GM19468 (cell line): ENCODE measurements around the gene GNG8.

Source experiments
- ATAC-seq: cut with Tn5 transposase; IDR thresholded peaks from one replicate; pipeline ENCODE4 v1.9.1; 2021; ENCODE audit warnings: mild to moderate bottlenecking, moderate library complexity, moderate number of reproducible peaks; ENCODE audit not compliant: unreplicated experiment; ENCODE audit errors: extremely low read depth

The GNG8 gene

GRCh38 chr19:46621191-46622117 is 14.5 kb downstream of the GNG8 start:
- ATAC-seq, result no peak

GRCh38 chr19:46620716-46621115 is 15.3 kb downstream of the GNG8 start:
- ATAC-seq, result no peak

- ATAC-seq, result no peak
These were observed 15.7 kb downstream of the GNG8 start for GRCh38 chr19:46620267-46620666.

DNA sequence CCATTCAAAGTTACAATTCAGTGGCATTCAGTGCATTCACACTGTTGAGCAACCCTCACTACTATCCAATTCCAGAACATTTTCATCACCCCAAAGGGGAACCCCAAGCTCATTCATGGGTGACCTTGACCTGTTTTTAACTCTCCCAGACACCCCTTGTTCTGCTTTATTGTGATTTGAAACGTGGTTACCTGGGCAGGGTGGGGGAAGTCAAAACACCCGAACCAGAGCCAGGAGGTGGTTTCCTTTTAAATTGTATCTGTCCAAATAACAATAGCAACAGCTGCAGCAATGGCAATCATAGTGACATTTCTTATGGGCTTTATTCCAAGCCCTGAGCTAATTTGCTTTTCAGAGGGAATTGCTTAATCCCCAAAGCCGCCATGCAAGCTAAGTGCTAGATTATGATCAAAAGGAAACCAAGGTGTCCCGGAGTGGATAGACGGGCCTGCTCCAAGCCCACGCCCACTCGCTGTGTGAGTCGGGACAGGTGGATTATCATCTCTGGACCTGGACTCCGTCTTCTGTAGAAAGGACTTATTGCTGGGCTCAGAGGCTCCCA is 17.3 kb downstream of the GNG8 start:
- no peak for ATAC-seq

DNA sequence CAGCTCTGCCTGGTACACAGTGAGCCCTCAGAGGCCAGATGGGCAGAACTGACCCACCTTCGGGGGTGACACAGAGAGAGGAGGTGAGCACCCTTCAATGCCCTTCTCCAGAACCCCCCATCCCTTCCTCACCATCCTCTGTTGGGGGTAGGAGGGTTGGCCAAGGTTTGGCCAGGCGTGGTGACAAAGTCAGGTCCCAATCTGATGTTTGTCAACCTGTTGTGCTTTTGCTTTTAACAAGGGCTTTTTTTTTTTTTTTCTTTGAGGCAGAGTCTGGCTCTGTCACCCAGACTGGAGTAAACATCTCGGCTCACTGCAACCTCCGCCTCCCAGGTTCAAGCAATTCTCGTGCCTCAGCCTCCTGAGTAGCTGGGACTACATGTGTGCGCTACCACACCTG is 18.4 kb downstream of the GNG8 start:
- ATAC-seq, result no peak

DNA sequence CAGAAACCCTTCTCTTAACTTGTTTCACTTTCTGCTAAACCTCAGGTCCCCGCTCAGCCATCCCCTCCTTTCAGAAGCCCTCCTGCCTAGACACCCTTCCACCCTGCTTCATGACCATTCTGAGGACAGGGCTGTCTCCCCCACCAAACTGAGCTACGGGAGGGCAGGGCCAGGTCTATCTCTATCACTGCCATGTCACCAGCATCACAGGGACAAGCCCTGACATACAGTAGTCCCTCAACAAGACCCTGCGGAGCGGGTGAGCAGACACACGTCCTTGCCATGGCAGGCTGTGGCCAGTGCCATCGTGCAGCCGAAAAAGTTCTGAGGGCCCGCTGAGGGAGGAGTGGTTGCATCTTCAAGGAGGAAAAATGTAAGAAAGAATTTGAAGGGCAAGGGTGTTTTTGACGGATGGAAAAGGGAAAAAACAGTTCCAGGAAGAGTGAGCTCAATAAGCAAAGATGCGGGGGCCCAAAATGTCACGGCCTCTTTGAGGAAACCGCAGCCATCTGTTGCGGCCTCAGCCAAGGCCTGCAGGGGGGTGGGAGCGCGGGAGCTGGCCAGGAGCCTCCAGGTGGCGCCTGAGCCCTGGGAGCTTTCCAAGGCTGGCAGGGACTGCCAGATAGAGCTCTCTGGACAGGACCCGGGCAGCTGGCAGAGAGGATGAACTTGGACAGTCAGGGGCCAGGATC is 19.2 kb downstream of the GNG8 start:
- ATAC-seq, result no peak

GRCh38 chr19:46615966-46616365 is 20.0 kb downstream of the GNG8 start:
- no peak for ATAC-seq

DNA sequence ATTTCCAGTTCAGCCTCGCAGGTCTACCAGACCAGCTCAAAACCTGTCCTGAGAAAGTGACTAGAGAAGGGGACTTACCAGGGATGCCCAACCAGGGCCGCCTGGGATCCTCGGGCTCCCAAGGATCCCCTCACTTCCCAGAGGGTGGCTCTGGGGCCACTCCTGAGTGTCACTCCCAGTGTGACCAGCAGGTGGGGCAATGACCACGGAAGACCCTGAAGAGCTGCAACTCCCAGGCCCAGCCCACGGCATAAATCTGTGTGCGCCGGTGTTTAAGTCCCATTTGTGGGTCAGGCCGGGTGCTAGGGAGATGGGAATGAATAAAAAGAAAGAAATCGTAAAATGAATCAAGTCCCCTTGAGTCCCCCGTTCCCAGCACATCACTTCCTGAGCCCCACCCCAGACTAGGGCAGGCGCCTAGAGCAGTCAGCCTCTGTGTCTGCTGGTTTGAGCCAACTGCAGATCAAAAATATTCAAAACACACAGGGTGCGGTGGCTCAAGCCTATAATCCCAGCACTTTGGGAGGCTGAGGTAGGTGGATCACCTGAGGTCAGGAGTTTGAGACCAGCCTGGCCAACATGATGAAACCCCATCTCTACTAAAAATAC is 21.8 kb downstream of the GNG8 start:
- ATAC-seq, result no peak

- ATAC-seq, result no peak
These were observed 22.5 kb downstream of the GNG8 start for GRCh38 chr19:46613525-46613924.

GRCh38 chr19:46611776-46612175 is 24.2 kb downstream of the GNG8 start:
- no peak for ATAC-seq

DNA sequence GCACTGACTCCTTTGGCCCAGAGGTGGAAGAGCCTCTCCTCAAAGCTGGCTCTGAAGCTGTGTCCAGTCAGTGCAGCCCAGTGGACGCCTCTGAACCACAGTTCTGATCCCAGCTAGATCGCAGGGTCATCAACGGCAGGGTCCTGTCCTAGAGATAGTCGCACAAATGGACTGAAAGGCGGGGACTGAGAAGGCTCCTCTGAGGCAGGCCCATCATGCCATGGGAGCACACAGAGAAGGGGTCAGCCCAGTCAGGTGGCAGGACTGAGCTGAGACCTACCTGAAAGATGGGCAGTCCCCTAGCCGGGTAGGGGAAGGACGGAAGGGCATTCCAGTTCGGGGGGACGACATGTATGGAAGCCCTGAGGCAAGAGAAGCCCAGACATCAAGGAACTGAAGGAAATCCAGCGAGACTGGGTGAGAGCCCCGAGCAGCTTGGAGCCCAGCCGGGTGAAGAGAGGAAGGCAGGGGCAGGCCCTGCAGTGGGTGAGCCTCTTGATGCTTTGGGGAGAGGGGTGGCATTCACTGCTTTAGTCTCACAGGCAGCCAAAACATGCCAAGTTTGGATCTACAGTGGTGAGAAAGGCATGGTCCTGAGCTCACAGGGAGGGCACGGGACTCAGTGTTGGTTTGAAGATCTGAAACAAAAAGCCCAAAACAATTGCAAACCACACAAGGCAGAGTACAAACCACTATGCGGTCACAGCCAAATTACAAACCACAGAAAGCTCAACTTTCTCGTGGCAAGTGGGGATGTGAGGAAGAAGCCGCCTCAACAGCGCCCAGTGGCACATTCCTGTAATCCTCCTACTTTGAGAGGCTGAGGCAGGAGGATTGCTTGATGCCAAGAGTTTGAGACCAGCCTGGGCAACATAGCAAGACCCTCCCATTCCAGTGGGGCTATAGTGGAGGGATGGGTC is 24.9 kb downstream of the GNG8 start:
- ATAC-seq, result no peak

GRCh38 chr19:46610413-46610775 is 25.6 kb downstream of the GNG8 start:
- no peak for ATAC-seq

GRCh38 chr19:46609511-46610412 is 26.2 kb downstream of the GNG8 start:
- ATAC-seq, result no peak

GRCh38 chr19:46608581-46609345 is 27.2 kb downstream of the GNG8 start:
- ATAC-seq, result no peak

DNA sequence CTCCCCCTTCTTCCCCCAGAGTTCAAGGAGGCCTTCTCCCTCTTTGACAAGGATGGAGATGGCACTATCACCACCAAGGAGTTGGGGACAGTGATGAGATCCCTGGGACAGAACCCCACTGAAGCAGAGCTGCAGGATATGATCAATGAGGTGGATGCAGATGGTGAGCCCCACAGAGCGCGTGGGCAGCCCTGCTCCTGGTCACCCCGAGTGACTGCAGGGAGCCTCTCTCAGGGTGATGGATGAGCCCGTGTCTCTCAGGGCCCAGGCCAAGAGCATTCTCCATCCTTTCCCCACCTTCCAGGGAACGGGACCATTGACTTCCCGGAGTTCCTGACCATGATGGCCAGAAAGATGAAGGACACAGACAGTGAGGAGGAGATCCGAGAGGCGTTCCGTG is 27.8 kb downstream of the GNG8 start:
- no peak for ATAC-seq

- ATAC-seq, result no peak
These were observed 28.6 kb downstream of the GNG8 start for GRCh38 chr19:46607448-46607841.

DNA sequence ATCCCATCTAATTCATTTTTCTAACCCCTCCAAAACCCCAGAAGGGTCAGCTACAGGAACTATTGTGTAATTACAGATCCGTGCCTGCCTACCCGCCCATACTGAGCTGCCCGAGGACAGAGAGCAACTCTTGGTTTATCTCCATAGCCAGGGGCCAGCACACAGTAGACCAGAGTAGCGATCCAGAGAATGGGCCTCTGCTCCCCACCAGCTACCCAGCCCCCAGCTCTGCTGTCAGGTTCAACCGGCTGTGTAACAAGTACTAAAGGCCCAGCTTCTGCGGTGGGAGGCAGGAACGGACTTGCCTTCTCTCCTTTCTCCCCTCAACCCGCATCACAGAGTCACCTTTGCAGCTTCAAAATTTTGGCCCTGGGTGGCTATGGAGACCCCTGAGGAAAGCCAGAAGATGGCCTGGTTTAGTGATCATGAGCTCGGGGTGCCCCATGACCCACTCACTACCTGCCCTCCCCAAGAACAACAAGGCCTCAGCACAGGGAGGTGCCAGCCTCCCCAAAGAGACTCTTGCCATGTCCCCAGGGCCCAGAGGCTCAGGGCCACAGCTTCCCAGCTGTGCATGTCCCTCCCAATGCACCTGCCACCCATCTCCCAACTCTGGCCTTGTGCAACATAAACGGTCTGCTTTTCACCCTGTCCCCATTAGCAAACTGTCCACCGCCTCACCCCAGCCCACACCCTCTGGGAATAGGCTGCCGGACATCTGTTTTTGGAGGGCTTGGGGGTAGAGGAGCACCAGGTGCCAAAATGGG is 29.1 kb downstream of the GNG8 start:
- no peak for ATAC-seq
